GM19467 (cell line): Measurements from ENCODE around the gene GRIK1.

Source experiments
- ATAC-seq: cut with Tn5 transposase; IDR thresholded peaks from one replicate; pipeline ENCODE4 v1.9.1; 2021; ENCODE audit warnings: mild to moderate bottlenecking, moderate library complexity; ENCODE audit not compliant: unreplicated experiment

The GRIK1 gene

GRCh38 chr21:29504751-29505321 lies 435.0 kb downstream of the GRIK1 start:
- no peak for ATAC-seq

DNA sequence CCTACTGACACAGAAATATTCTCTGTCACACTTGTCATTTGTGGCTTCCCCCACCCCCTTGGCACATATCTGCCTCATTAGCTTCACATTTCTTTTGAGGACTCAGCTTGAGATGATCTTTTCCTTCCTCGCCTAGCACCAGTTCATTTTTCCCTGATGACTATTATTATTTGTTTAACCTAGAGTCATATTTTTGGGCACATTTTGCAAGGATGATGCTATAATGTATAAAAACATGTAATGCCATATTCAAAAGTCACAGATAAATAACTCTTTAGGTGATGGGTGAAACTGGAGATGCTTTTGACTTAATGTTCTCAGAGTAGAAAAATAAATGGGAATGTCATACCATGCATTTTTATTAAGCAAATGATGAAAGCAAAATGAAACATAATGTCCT lies 438.3 kb downstream of the GRIK1 start:
- no peak for ATAC-seq

DNA sequence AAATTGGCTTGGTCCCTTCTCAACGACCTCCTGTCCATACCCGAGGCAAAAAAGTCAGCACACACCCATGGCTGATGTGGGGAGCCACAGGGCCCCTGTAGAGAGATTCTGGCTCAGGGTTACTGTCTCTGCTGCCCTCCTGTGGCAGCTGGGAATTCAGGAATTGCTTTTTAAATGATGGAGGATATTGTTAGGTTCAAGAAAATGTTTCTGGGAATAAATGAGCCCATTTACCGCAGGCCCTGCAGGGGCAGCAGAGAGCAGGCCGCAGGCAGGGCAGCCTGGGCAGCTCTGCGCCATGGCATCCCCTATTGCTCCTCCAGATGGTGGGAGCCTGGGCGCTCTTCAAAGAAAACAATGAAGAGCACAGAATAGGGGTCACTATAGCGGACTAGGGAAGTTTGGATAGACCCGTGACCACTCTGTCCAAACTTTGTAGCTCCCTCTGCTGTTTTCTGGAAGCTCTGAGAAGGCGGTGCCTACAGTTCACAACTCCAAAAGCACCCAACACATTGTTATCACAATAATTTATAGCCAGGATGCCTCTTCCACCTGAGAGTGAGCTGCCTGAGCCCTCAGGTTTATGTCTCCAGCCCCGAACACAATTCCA lies 440.0 kb downstream of the GRIK1 start:
- no peak for ATAC-seq

DNA sequence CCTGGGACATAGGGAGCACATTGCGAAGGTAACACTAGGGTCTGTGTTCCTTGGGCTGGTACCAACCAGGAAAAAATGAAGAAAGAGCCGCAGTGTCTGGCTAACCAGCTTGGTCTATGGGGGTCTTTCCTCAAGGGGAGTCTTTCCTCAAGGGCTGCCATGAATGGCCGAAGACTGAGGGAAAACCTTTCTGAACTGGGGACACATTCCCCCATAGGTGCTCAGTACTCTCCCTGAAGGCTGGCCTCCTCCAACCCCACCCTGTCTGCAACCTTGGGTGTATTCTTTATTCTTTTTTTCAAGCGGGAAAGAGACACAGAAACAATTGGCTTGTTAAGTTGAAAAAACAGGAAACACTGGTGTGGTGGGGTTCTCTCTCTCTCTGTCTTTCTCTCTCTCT lies 440.6 kb downstream of the GRIK1 start:
- ATAC-seq: no peak

DNA sequence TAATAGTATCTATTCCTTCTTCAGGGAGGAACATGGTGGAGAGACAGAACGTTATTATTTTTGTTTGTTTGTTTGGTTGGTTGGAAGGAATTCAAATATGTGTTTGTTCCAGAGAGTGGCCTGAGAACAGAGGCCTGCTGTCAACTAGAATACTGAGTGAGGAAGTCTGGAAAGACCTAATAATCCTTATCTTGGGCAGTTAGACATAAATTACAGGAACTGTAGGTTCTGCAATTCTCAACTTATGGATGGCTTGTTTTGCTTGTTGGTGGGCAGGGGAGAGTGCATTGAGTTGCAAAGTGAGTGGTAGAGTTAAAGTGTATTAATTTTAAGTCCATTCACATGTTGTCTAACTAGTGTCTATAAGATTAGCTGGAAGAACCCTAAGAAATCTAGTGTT lies 443.5 kb downstream of the GRIK1 start:
- no peak for ATAC-seq

DNA sequence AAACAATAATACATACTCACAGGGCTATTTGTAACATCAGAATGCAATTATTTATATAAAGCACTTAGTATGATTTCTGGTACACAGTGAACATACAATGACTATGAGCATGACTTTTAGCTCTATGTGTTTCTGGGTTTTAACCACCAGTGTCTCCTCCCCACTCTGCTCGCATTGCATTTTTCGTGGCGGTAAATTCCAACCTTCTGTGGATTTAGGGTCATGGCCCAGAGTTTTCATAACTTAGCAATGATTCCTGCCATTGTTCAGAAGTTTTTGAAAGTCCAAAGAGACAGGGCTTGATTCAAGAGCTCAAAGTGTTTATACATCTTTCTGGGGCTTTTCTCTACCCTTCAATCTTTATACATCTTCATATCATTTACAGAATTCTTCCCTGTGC lies 449.8 kb downstream of the GRIK1 start:
- ATAC-seq: no peak

DNA sequence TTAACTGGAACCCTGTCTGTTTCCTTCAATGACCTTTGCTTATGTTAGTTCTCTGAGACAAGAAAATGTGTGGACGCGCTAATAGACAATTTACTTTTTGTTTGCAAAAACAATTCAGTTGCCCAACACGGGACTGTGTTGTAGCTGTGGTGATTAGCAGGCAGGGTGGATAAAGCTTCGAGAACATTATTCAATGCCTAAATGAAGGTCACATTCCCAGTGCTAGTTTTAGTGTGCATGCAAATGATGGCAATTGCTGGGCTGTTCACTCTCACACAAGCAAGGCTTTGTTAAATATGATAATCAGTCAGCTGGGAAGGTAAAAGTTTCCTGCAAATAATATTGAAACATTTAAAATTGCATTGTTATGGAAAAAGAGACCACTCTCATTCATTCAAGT lies 452.6 kb downstream of the GRIK1 start:
- ATAC-seq: no peak
